ENCODE data around the gene JMJD6.

GRCh38 chr17:76690596-76691280 is 35.7 kb downstream of the JMJD6 start:
- TF ChIP-seq CTCF (IDR thresholded peaks at IDR 0.05; ENCODE audit: low read length): no peak
- no peak for TF ChIP-seq EZH2 (IDR thresholded peaks at IDR 0.05; ENCODE audit: borderline replicate concordance, low read length)
